NCI-H1417 (cell line): ENCODE measurements around the gene TNFRSF4.

Experiments used
- DNase-seq, 3 experiments: peaks; one replicate each; lab custom pipeline; 2025; lab: John Stamatoyannopoulos, UW

TNFRSF4 gene

DNA sequence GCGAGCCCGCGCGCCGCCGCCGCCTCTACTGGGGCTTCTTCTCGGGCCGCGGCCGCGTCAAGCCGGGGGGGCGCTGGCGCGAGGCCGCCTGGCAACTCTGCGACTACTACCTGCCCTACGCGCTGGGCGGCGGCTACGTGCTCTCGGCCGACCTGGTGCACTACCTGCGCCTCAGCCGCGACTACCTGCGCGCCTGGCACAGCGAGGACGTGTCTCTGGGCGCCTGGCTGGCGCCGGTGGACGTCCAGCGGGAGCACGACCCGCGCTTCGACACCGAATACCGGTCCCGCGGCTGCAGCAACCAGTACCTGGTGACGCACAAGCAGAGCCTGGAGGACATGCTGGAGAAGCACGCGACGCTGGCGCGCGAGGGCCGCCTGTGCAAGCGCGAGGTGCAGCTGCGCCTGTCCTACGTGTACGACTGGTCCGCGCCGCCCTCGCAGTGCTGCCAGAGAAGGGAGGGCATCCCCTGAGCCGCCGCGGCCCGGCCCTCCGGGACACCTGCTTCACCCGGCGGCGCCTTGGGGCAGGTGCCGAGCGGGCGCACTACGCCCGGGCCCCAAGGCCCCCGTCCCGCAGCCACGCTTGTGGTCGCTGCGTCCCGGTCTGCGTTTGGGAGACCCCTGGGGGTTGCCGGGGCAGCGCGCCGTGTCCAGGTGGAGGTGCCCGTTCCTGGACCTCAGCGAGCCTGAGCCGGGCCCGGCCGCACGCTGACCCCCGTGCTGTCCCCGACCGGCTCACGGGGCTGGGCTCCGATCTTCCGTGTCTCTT lies 19.0 kb upstream of the TNFRSF4 start:
- DNase-seq = peak in 2 of 3 experiments; percentile 46 to 68

DNA sequence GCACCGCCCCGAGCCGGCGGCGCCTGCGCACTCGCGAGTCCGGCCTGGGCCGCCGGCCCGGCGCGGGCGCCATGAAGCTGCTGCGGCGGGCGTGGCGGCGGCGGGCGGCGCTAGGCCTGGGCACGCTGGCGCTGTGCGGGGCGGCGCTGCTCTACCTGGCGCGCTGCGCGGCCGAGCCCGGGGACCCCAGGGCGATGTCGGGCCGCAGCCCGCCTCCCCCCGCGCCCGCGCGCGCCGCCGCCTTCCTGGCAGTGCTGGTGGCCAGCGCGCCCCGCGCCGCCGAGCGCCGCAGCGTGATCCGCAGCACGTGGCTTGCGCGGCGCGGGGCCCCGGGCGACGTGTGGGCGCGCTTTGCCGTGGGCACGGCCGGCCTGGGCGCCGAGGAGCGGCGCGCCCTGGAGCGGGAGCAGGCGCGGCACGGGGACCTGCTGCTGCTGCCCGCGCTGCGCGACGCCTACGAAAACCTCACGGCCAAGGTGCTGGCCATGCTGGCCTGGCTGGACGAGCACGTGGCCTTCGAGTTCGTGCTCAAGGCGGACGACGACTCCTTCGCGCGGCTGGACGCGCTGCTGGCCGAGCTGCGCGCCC lies 18.3 kb upstream of the TNFRSF4 start, which contains the start of gene B3GALT6:
TSS of gene B3GALT6 (plus strand) at position 30 of the 588 bp plus-strand sequence. CDS start at position 72, 42 bp downstream.
- peak in 2 of 3 experiments; percentile 64 to 80 for DNase-seq

DNA sequence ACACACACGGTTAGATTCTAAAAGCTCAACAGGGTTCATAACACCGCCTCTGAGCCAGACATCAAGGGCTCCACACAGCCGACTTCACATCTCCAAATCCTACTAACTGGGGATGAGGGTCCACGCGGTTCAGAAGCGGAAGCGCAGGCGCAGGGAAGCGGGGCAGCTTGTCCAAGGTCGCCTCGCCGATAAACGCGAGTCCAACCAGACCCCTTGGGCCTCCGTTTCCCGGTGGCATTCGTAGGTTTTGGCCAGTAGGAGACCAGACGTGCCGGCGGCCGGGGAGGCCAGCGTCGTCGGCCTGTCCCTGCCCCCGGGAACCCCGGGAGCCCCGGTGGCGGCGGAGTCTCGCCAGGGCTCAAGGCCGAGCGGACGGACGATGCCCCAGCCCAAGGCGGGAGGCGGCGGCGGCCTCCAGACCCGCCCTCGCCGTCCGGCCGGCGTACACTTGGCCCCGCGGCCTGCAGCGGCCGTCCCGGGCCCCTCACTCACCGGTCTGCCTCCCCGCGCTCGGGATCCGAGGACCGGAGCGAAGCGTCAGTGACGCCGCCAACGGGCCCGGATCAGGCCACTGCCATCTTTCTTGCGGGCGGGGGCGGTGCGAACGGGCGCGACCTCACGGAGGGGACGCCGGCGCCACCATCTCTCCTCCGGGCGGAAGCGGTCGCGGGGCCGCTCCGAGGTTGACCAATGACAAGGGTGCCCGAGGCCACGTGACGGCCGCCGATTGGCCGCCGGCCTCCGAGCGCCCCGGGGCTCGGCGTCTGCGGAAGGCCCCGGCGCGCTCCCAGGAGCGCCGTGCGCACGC lies 17.7 kb upstream of the TNFRSF4 start, which contains the start of gene SDF4:
TSS of gene SDF4 (minus strand) at position 602 of the 808 bp plus-strand sequence. CDS start 3,229 bp downstream, outside the sequence.
- peak; percentile 96 to 98 (median 97) for DNase-seq

DNA sequence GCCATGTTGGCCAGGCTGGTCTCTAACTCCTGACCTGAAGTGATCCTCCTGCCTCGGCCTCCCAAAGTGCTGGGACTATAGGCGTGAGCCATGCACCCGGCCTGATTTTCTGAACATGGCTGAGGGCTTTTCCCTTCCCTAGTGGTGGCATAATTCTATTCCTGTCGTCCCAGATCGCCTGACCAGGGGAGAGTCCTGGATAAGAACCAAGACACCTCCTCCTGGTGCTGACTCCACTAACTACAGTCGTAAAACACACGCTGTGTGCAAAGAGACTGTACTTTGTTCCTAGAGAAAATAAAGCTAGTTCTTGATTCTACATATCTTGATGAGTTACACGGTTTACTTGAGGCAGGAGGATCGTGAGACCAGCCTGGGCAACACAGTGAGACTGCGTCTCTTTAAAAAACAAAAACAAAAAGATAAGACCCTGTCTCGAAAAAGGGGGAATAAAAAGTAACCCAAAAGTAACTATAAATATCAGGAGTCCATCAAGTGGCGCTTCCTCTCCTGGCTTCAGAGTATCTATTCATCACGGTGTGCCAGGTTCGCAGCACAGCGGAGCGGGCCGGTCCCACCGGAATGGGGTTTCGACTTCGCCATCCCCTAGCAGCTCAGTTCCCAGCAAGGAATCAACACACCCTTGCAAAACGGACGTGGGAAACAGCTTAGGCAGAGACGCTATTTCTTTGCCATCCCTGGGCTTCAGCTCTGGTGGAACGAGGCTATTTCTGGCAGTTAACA lies 16.9 kb upstream of the TNFRSF4 start:
- peak in 1 of 3 experiments; percentile 26 for DNase-seq

DNA sequence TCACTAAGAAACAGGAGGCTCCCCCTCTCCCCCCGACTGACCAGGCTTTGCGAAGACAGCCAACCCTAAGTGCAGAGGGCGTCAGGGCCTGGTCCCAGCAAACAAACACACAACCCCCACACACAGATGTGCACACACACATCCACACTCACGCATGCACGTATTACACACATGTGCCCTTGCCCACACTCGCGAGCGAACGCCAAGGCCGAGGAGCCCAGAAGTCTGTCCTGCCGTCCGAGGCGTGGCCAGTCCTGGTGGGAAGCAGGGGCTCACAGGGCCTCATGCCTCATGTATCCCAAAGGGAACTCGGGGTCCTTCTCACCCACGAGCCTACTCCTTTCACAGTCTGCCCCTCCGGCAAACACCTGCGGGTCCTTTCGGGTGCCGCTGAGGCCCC lies 15.8 kb upstream of the TNFRSF4 start:
- no peak for DNase-seq

DNA sequence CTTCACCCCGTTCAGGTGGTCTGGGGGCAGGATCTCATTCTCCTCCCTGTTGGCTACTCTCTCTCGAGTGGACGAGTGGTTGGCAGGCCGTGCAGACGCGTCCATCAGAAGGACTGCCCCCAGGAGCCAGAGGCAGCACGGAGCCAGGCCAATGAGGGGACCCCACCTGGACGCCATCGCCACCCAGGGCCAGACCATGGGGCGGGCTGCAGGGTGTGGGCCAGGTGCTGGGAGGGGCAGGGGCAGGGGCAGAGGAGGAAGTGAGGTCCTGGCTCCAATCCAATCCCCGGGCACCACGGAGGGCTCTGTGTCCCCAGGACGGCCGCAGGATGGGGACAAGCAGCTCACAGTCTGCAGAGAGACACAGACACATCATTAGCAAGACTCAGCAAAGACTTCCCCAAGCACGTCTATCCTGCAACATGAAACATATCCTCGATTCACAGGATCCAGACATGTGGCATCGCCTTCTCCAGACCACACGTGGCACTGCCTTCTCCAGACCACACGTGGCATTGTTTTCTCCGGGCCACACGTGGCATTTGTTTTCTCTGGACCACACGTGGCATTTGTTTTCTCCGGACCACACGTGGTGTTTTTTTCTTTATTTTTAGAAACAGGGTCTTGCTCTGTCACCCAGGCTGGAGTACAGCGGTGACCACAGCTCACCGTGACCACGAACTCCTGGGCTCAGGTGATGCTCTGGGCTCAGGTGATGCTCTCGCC lies 14.8 kb upstream of the TNFRSF4 start:
- no peak for DNase-seq

DNA sequence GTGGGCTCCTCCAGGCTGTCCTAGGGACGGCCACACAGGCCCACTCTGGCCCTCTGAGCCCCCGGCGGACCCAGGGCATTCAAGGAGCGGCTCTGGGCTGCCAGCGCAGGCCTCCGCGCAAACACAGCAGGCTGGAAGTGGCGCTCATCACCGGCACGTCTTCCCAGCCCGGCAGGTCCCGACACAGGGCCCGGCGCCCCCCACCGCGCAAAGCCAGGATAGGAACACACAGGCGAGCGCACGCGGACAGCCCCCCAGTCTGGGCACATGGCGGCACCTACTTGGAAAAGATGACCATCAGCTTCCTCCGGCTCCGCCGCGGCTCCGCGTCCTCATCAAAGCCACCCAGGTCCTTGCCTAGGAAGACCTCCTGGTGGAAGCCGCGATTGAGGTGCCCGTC lies 14.2 kb upstream of the TNFRSF4 start:
- no peak for DNase-seq

DNA sequence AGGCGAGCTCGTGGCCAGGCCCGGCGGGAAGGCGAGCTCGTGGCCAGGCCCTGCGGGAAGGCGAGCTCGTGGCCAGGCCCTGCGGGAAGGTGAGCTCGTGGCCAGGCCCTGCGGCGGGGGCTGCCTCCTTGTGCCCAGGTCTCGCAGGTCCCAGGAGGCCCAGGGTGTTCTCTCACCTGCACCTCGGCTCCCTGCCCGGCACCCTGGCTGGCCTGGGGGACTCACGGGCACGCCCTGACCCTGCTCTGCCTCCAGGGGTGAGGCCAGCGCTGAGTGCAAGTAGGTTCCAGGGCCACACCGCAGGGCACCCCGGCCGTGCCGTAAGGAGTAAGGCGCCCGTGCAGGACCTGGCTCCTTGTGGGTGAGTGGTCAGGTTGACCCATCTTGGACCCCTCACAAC lies 13.4 kb upstream of the TNFRSF4 start:
- DNase-seq = no peak

DNA sequence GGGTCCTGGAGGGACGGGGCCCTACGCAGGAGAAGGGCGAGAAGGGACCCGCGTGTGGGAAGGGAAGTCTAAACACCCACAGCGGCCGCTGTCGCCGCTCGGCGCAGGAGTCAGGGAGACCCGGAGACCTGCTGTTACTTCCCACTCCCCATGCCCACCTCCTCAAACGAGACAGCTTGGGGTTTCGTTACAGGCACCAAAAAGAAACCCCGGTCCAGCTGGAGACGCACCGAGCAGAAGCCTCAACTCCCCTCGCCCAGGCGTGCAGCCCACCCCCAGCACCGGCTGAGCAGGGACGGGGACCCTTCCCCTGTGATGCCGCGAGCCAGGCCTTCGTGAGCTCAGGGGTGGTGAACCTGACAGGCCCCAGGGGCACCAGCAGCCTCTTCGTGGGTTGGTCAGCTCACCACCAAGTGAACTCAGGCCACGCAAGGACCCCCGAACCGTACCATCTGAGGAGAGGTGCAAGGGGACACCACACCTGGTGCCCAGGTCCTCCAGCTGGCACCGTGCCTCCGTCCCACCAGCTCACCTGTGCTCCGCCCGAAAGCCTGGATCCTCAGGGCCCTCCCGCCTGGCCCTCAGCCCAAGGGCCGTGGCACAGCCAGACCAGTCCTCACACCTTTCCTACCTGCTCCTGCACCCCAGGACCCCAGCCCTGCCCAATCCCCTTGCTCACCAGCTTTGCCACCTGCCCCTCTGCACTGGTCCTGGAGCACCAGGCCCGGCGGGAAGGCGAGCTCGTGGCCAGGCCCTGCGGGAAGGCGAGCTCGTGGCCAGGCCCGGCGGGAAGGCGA lies 12.8 kb upstream of the TNFRSF4 start:
- DNase-seq = no peak

DNA sequence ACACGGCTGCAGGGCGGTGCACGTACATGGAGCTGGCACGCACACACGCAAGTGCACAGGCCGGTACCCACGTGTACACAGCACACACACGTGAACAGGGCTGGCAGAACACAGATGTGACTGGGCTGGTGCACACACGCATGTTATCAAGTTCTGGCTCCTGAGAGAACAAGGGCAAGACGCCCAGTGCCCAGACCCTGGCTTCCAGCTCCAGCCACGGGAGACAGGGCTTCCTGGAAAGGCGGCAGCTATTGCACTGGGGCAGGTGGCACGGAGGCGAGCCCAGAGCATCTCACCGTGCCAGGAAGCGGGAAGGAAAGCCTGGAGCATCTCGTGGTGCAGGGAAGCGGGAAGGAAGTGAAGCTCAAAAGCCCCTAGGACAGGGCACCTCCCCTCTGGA lies 12.0 kb upstream of the TNFRSF4 start:
- DNase-seq = no peak

DNA sequence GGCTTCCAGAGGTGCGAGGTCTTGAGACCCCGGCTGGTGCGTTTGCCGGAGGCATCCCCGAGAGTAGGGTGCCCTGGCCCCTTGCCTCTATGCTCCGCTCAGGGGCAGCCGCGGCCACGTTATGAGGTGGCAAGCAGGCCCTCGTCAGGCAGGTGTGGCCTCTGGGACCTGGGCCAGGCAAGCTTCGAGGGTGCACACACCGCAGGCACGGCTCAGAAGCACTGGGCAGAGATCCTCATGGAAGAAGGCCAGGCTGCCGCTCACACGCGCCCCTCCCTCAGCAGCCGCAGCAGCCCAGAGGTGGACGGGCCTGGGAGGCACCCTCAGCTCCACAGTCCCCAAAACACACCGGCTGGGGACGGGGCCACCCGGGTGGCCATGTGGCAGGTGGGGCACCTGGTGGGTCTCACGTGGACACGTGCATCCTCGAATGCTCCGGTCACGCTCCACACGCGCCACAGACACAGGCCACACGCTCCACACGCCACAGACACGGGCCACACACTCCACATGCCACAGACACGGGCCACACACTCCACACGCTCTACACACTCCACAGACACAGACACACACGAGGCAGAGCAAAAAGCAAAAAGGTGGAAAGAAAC lies 11.4 kb upstream of the TNFRSF4 start:
- DNase-seq = no peak

DNA sequence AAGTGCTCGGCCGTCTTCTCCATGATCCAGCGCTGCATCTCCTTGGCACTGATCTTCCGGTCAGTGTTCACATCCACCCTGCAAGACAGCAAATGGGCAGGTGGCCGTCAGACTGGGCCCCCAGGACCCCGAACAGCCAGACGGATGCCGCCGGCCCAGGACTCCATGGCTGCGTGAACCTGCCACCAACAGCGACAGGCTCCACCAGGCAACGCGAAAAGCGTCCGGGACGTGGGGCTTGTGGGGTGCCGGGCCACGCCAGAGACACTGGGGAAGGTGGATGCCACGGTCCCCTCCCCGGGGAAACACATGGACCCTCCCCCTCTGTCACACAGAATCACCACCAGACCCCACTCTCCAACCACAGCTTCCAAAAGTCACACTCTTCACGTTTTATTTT lies 9.9 kb upstream of the TNFRSF4 start:
- no peak for DNase-seq

DNA sequence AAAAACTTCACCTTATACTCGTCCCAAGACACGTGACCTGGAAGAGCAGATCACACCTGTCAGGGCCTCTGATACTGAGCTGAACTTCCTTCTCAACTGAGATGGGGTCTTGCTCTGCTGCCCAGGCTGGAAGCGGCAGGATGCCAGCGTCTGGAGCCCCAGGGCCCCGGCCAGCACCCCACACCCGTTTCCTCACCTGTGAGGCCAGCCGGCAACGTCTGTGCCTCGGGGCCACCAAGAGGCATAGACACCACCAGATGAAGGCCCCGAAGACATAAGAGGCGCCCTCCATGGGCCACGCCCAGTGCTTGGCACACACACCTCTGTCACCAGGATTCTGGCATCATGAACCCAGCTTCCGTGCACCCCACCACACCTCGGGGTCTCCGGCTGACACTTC lies 9.4 kb upstream of the TNFRSF4 start:
- no peak for DNase-seq

DNA sequence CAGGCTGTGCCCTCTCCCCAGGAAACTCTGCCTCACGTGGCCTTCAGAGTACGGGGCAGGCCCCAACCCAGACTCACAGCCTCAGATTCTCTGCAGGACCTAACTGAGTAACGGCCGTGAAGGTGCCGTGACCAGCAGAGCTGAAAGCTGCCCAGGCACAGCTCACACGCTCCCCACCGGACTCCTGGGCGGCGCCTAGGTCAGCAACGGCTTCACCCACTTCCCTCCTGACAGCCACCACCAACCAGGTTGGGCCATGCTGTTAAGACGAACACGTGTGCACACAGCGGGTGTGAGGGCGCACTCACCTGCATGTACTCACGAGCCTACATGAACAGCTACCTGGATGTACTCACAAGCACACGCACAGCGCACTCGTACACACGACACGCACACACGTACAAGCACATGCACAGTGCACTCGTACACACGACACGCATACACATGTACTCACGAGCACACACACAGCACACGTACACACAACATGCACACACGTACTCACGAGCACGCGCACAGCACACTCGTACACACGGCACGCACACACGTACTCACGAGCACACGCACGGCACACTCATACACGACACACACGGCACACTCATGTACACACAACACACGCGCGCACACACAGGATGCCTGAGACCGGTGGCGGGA lies 8.7 kb upstream of the TNFRSF4 start:
- no peak for DNase-seq

DNA sequence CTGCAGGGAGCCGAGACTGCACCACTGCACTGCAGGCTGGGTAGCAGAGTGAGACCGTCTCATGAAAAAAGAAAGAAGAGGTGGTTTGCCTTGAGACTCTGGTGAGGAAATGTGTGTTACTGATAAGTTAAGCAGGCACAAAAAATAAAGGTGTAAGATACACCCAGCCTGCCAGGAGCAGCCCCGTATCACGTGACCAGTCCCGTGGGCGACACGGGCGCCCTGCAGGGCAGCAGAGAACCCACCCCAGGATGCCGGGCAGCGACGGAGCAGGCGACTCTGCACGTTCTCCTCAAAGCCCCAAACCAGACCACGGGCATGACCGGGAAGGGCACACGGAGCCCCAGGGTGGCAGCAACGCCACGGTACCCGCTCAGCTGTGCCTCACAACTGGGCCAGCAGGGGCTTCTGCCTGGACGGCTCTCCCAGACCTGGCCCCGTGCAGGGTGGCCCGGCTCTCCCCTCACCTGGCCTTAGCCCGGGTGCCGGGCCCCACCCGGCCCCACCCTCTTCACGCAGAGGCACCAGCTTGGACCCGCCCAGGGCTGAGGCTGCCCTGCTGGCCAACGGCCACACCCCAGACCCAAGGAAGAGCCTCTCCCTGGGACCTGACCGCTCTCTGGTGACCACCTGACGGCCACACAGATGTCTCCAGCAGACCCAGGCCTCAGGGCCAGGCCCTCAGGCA lies 8.1 kb upstream of the TNFRSF4 start:
- DNase-seq = no peak

DNA sequence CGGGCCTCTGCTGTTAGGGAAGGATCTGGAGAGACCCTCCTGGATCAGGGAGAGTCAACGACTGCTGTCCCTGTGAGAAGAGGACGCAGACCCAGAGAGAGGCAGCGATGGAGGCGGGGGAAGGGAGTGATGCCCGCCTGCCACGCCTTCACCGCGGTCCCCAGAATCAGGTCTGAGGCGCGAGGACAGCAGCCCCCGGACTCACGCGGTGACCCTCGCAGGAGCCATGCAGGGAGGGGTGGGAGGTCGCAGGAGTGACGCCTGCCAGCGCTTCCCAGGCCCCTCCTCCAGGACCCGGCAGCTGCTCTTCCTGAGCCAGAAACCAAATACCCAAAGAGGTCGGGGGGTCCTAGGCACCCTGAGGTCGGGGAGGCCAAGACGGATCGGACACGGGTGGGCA lies 6.2 kb upstream of the TNFRSF4 start:
- DNase-seq = no peak

DNA sequence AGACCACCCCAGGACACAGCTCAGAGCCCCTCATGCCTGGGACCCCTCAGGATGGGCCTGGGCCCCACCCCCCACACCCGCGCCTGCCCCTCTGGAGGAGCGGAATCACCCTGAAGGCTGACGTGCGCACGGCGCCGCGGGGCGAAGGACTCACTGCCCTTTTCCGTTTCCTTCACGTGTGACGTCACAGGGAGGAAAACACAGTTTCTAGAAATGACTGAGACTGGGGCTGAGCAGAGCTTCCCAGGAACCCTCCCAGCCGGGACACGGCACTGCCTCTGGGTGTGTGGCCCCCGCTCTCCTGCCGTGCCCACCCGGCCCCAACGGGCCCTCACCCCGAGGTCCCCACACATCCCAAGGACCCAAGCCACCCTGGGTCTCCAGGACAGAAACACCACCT lies 5.4 kb upstream of the TNFRSF4 start:
- no peak for DNase-seq

DNA sequence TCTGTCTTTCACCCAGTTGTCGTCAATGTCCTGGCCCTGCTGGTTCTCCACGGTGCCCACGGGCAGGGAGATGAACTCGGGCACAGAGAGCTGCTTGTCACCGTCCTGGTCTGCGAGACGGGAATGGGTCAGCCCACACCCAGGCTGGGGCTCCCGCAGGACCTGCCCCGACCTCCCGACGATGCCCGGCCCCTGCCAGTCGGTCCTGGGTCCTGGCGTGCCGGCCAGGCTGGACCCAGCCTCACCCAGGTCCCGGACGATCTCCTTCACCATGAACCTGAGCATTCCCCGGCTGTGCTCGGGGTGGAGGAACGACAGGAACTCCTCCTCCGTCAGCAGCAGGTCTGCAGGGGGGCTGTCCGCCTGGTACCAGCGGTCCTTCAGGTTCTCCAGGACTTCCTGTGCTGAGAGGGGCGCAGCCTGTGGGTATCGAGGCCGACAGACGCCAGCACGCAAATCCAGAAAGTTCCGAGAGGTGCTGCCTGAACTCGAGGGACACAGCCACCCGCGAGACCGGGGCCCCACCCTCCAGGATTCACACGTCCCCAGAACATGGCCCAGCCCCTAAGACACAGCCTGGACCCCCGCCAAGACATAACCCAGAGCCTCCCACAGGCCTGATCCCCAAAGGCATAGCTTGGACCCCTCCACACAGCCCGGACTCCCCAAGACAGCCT lies 4.7 kb upstream of the TNFRSF4 start:
- no peak for DNase-seq
